HL-60 (cell line): ENCODE measurements around the gene PRKAB1.

ENCODE experiments used
- DNase-seq, 2 experiments: peaks; one replicate each; pipeline ENCODE4 v3.0.0-alpha.2; 2010 to 2020; ENCODE audit warnings: low read depth in 1 of 2, low spot score in 1 of 2
- H3K27ac ChIP-seq: fragments of 250-450 bp; sonication (Bioruptor Pico); replicated peaks from 2 replicates; pipeline ENCODE4 v1.5.1; 2020; ENCODE audit warnings: mild to moderate bottlenecking, moderate library complexity
- H3K27me3 ChIP-seq: fragments of 250-450 bp; sonication (Bioruptor Pico); 2 replicates; pipeline ENCODE4 v1.5.1; 2021; ENCODE audit warnings: mild to moderate bottlenecking, moderate library complexity; ENCODE audit not compliant: insufficient read depth, poor library complexity, severe bottlenecking
- H3K4me3 ChIP-seq: replicated peaks from 2 replicates; pipeline ENCODE4 v1.5.1; 2011; ENCODE audit warnings: mild to moderate bottlenecking, control low read depth, low read length; ENCODE audit not compliant: insufficient read depth
- GABPA ChIP-seq: IDR thresholded peaks from 2 replicates; pipeline ENCODE4 v1.6.1; 2012; ENCODE audit warnings: low read depth
- POLR2AphosphoS5 ChIP-seq: IDR thresholded peaks from 2 replicates; pipeline ENCODE4 v1.6.1; 2012; ENCODE audit warnings: low read depth
- SPI1 ChIP-seq: IDR thresholded peaks from 2 replicates; pipeline ENCODE4 v1.6.1; 2012; ENCODE audit warnings: low read depth, mild to moderate bottlenecking, borderline replicate concordance
- TF ChIP-seq, protein P1 (sequence below): IDR thresholded peaks from one replicate; pipeline ENCODE4 v1.5.1; 2011; ENCODE audit warnings: low read length, control low read depth, inconsistent platforms; ENCODE audit not compliant: insufficient read depth
- TF ChIP-seq, protein P2 (sequence below): IDR thresholded peaks from 2 replicates; pipeline ENCODE4 v1.6.1; 2012; ENCODE audit warnings: low read depth; ENCODE audit not compliant: insufficient replicate concordance

PRKAB1 gene

DNA sequence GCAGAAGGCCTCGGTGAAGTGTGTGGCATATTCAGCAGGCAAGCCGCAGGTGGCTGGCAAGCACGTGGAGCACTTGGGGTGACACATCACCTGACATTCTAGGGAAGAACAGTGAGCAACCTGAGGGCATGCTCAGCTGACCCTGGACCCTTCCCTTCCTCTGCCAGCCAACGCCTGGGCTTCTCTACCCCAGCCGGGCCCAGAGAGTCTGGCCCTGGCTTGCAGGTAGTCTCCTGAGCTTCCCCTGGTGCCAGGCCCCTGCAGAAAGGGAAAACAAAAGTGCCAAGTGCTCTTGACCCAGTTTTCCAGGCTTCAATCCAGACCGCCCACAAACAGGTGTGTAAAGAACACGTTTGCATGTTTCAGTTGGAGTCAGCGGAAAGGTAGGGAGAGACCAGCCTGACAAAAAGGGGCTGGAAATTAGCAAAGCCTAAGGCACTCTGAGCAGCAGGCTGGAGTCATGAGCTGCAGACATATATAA, 45.7 kb downstream of the PRKAB1 start:
- H3K27me3 ChIP-seq: no peaks in the 10 kb centered on the region
- H3K4me3 ChIP-seq: no peak overlapping the region
- TF ChIP-seq GABPA: no peak
- TF ChIP-seq, protein P1, sequence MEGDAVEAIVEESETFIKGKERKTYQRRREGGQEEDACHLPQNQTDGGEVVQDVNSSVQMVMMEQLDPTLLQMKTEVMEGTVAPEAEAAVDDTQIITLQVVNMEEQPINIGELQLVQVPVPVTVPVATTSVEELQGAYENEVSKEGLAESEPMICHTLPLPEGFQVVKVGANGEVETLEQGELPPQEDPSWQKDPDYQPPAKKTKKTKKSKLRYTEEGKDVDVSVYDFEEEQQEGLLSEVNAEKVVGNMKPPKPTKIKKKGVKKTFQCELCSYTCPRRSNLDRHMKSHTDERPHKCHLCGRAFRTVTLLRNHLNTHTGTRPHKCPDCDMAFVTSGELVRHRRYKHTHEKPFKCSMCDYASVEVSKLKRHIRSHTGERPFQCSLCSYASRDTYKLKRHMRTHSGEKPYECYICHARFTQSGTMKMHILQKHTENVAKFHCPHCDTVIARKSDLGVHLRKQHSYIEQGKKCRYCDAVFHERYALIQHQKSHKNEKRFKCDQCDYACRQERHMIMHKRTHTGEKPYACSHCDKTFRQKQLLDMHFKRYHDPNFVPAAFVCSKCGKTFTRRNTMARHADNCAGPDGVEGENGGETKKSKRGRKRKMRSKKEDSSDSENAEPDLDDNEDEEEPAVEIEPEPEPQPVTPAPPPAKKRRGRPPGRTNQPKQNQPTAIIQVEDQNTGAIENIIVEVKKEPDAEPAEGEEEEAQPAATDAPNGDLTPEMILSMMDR: no peak
- TF ChIP-seq SPI1: no peak
- TF ChIP-seq POLR2AphosphoS5: no peak
- TF ChIP-seq, protein P2, sequence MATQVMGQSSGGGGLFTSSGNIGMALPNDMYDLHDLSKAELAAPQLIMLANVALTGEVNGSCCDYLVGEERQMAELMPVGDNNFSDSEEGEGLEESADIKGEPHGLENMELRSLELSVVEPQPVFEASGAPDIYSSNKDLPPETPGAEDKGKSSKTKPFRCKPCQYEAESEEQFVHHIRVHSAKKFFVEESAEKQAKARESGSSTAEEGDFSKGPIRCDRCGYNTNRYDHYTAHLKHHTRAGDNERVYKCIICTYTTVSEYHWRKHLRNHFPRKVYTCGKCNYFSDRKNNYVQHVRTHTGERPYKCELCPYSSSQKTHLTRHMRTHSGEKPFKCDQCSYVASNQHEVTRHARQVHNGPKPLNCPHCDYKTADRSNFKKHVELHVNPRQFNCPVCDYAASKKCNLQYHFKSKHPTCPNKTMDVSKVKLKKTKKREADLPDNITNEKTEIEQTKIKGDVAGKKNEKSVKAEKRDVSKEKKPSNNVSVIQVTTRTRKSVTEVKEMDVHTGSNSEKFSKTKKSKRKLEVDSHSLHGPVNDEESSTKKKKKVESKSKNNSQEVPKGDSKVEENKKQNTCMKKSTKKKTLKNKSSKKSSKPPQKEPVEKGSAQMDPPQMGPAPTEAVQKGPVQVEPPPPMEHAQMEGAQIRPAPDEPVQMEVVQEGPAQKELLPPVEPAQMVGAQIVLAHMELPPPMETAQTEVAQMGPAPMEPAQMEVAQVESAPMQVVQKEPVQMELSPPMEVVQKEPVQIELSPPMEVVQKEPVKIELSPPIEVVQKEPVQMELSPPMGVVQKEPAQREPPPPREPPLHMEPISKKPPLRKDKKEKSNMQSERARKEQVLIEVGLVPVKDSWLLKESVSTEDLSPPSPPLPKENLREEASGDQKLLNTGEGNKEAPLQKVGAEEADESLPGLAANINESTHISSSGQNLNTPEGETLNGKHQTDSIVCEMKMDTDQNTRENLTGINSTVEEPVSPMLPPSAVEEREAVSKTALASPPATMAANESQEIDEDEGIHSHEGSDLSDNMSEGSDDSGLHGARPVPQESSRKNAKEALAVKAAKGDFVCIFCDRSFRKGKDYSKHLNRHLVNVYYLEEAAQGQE: no peak
- no peak for DNase-seq
- no peak overlapping the region for H3K27ac ChIP-seq

DNA sequence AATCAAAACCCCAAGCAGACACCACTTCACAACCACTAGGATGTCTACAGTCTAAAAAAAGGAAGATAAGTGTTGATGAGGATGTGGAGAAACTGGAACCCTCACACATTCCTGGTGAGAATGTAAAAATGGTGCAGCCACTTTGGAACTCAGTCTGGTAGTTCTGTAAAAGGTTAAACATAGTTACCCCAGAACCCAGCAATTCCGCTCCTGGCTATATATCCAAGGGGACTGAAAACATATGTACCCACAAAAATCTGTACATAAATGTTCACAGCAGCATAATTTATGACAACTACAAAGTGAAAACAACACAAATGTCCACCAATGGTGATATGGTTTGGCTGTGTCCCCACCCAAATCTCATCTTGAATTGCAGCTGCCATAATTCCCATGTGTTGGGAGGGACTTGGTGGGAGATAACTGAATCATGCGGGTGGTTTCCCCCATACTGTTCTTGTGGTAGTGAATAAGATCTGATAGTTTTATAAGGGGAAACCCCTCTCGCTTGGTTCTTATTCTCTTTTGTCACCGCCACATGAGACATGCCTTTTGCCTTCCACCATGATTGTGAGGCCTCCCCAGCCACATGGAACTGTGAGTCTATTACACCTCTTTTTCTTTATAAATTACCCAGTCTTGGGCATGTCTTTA, 46.8 kb downstream of the PRKAB1 start:
- Histone ChIP-seq H3K27me3 (no peaks in the 10 kb centered on the region), H3K4me3 (no peak overlapping the region), H3K27ac (no peak overlapping the region)
- TF ChIP-seq, protein P2: no peak
- TF ChIP-seq POLR2AphosphoS5: no peak
- TF ChIP-seq SPI1: no peak
- no peak for TF ChIP-seq GABPA
- TF ChIP-seq, protein P1: no peak
- no peak for DNase-seq

DNA sequence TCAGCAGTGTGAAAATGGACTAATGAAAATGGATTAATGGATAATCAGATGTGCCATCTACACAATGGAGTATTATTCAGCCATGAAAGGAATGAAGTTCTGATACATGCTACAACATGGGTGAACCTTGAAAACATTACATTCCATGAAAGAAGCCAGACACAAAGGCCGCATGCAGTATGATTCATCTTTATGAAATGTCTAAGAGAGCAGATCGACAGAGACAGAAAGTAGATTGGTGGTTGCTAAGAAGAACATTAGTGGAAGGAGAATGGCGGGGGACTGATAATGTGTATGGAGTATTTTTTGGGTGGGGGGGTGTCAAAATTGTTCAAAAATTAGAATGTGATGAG, 47.3 kb downstream of the PRKAB1 start:
- no peak for TF ChIP-seq POLR2AphosphoS5
- TF ChIP-seq GABPA: no peak
- TF ChIP-seq, protein P2: no peak
- TF ChIP-seq, protein P1: no peak
- no peak for TF ChIP-seq SPI1
- Histone ChIP-seq H3K27ac (no peak overlapping the region), H3K4me3 (no peak overlapping the region), H3K27me3 (no peaks in the 10 kb centered on the region)
- DNase-seq: no peak
